ENCODE measurements around the gene RBM42.

GRCh38 chr19:35645680-35646511, 17.1 kb downstream of the RBM42 start:
- no peak for TF ChIP-seq POLR2A (IDR thresholded peaks at IDR 0.05)
- TF ChIP-seq, protein P1, sequence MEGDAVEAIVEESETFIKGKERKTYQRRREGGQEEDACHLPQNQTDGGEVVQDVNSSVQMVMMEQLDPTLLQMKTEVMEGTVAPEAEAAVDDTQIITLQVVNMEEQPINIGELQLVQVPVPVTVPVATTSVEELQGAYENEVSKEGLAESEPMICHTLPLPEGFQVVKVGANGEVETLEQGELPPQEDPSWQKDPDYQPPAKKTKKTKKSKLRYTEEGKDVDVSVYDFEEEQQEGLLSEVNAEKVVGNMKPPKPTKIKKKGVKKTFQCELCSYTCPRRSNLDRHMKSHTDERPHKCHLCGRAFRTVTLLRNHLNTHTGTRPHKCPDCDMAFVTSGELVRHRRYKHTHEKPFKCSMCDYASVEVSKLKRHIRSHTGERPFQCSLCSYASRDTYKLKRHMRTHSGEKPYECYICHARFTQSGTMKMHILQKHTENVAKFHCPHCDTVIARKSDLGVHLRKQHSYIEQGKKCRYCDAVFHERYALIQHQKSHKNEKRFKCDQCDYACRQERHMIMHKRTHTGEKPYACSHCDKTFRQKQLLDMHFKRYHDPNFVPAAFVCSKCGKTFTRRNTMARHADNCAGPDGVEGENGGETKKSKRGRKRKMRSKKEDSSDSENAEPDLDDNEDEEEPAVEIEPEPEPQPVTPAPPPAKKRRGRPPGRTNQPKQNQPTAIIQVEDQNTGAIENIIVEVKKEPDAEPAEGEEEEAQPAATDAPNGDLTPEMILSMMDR (IDR thresholded peaks at IDR 0.05), result no peak

Data from Peyer's patch (tissue), 4 donors.